K562 (cell line): ENCODE measurements around the gene TRMT44. TPM values are rescaled to one million over a fixed set of nuclear protein-coding genes. Genes with fewer than 3 reads are reported as not detected.

ENCODE experiments used
- ATAC-seq: fragments of 200-7000 bp; cut with Tn5 transposase; 3 replicates; pipeline ENCODE4 v1.9.1; 2020; ENCODE audit warnings: moderate library complexity
- BruUV-seq: library from RNA; stranded (reverse); fragments of 400-500 nt; replicated peaks from 2 replicates; lab custom pipeline; 2021; lab: Mats Ljungman, UMichigan
- CTCF ChIA-PET: fragments of 300-600 bp; formaldehyde crosslinking; extraction: SDS; loops from one replicate; lab custom pipeline; 2021; ENCODE audit warnings: low intra/inter-chr PET ratio; lab: Yijun Ruan, JAX
- POLR2A ChIA-PET: fragments of 300-600, 350-650 bp; sonication (Branson Sonifier 250); formaldehyde crosslinking; extraction: SDS; loops from one replicate; lab custom pipeline; 2021; ENCODE audit warnings: antibody characterized with exemption, inconsistent platforms; lab: Yijun Ruan, JAX
- DNase-seq, 4 experiments: peaks; one replicate each; pipeline versions ENCODE4 v3.0.0 to v3.0.0-alpha.2; 2011 to 2018; ENCODE audit warnings: low spot score in 3 of 4, mixed read lengths in 3 of 4; ENCODE audit errors: extremely low read depth in 1 of 4
- FAIRE-seq: peaks from 2 replicates; lab custom pipeline; 2011; peaks lifted over from hg19 to GRCh38; lab: Jason Lieb, UNC
- H2AFZ ChIP-seq: 2 replicates; pipeline ENCODE4 v1.6.0; 2011; ENCODE audit warnings: low read depth, low read length, control low read depth, inconsistent platforms
- H3K27ac ChIP-seq: fragments of 200-600 bp; 3 replicates; pipeline ENCODE4 v1.8.0; 2011; ENCODE audit warnings: low read depth, mild to moderate bottlenecking, control low read depth, inconsistent platforms, low read length, moderate library complexity, mixed read lengths; ENCODE audit errors: extremely low read depth
- H3K27me3 ChIP-seq, 2 experiments: fragments of 300-600 bp in 1 of 2; 2 replicates in 1 of 2; 3 replicates in 1 of 2; pipeline versions ENCODE4 v1.6.0 to v1.8.0; 2011; ENCODE audit warnings: inconsistent platforms in 2 of 2, low read length in 2 of 2, mild to moderate bottlenecking in 1 of 2, mixed read lengths in 1 of 2, moderate library complexity in 1 of 2; ENCODE audit not compliant: control insufficient read depth in 2 of 2, insufficient read depth in 2 of 2
- H3K36me3 ChIP-seq: fragments of 300-600 bp; 3 replicates; pipeline ENCODE4 v1.8.0; 2011; ENCODE audit warnings: mild to moderate bottlenecking, low read length, inconsistent platforms; ENCODE audit not compliant: control insufficient read depth, insufficient read depth
- H3K4me1 ChIP-seq, 2 experiments: fragments of 200-600 bp in 1 of 2; replicated peaks in 1 of 2; 2 replicates in 1 of 2; 3 replicates in 1 of 2; pipeline versions ENCODE4 v1.5.1 to v1.8.0; 2011; ENCODE audit warnings: inconsistent platforms in 2 of 2, low read length in 2 of 2, mild to moderate bottlenecking in 1 of 2, mixed read lengths in 1 of 2, moderate library complexity in 1 of 2; ENCODE audit not compliant: control insufficient read depth in 2 of 2, insufficient read depth in 2 of 2
- H3K4me2 ChIP-seq: 2 replicates; pipeline ENCODE4 v1.6.1; 2011; ENCODE audit warnings: low read length, control low read depth, inconsistent platforms, mixed read lengths; ENCODE audit not compliant: insufficient read depth
- H3K4me3 ChIP-seq: fragments of 200-600 bp; sonication (generic), shearing (Covaris generic); 2 replicates; pipeline ENCODE4 v1.5.1; 2016; ENCODE audit warnings: control low read depth, inconsistent platforms
- H3K79me2 ChIP-seq: fragments of 200-600 bp; 3 replicates; pipeline ENCODE4 v1.8.0; 2011; ENCODE audit warnings: low read length, inconsistent platforms; ENCODE audit not compliant: control insufficient read depth, insufficient read depth
- H3K9ac ChIP-seq, 2 experiments: 2 replicates each; pipeline versions ENCODE4 v1.6.0 to v1.6.1; 2011; ENCODE audit warnings: low read depth in 2 of 2, low read length in 2 of 2, control low read depth in 1 of 2, inconsistent platforms in 1 of 2, mild to moderate bottlenecking in 1 of 2, mixed read lengths in 1 of 2; ENCODE audit not compliant: insufficient read depth in 1 of 2
- H3K9me1 ChIP-seq: one replicate; pipeline ENCODE4 v1.6.0; 2011; ENCODE audit warnings: inconsistent platforms, mild to moderate bottlenecking, low read length, moderate library complexity; ENCODE audit not compliant: control insufficient read depth, insufficient read depth
- H3K9me3 ChIP-seq: replicated peaks from 2 replicates; pipeline ENCODE4 v1.5.1; 2011; ENCODE audit warnings: low read depth, low read length, inconsistent platforms; ENCODE audit not compliant: control insufficient read depth, insufficient read depth
- H4K20me1 ChIP-seq: replicated peaks from 2 replicates; pipeline ENCODE4 v1.6.1; 2011; ENCODE audit warnings: low read length, inconsistent platforms, mixed read lengths; ENCODE audit not compliant: control insufficient read depth, insufficient read depth
- ATF7 ChIP-seq: fragments of 450-650 bp; IDR thresholded peaks from 2 replicates; pipeline ENCODE4 v1.7.1; 2014; ENCODE audit warnings: mild to moderate bottlenecking, moderate library complexity
- DPF2 ChIP-seq: fragments of 450-650 bp; IDR thresholded peaks from 2 replicates; pipeline ENCODE4 v1.6.1; 2016
- RAD21 ChIP-seq, 2 experiments: fragments of 250-450 bp in 1 of 2; fragments of 450-650 bp in 1 of 2; sonication (Bioruptor Pico) in 1 of 2; formaldehyde crosslinking in 1 of 2; IDR thresholded peaks in 1 of 2; conservative IDR thresholded peaks in 1 of 2; 2 replicates each; pipeline versions ENCODE4 v1.4.0 to v1.8.0; 2020 to 2022; ENCODE audit warnings: mild to moderate bottlenecking in 2 of 2, moderate library complexity in 1 of 2
- RFX5 ChIP-seq: IDR thresholded peaks from 2 replicates; pipeline ENCODE4 v1.6.1; 2011; ENCODE audit warnings: low read depth, mild to moderate bottlenecking, improper control_type of control experiment, low read length
- ZNF395 ChIP-seq: fragments of 200-800 bp; sonication (Bioruptor generic); IDR thresholded peaks from 2 replicates; pipeline ENCODE4 v1.6.1; 2017; ENCODE audit warnings: missing genetic modification characterization, missing compliant biosample characterization
- WGBS: fragments of 100-300 bp; shearing (Covaris generic); methylation state at CpG from one replicate; pipeline ENCODE4 v1.1.6; 2016; ENCODE audit warnings: low coverage, mixed read lengths; ENCODE audit not compliant: insufficient coverage; ENCODE audit errors: missing lambda C conversion rate; 5-methylcytosine and 5-hydroxymethylcytosine counted together
- in situ Hi-C: fragments of 300-500 bp; cut with MboI; formaldehyde crosslinking; loops from 4 replicates; pipeline ENCODE4 v1.15.0; 2018; ENCODE audit warnings: inconsistent platforms, mixed read lengths
- intact Hi-C: fragments of 100-400 bp; cut with micrococcal nuclease; formaldehyde crosslinking; loops from 2 replicates; pipeline ENCODE4 v1.14.2; 2022
- polyA plus RNA-seq, 8 experiments: library from polyadenylated mRNA; depleted of rRNA in 4 of 8; stranded (reverse) in 5 of 8; unstranded in 3 of 8; fragments of >200 nt; fragmentation: Nextera tagmentation in 2 of 8; fragmentation: Illumina TruSeq in 1 of 8; extraction: Ambion mirVana in 2 of 8; extraction: Trizol in 1 of 8; gene quantifications; 2 replicates each; pipeline versions ENCODE4 v1.2.1 to v1.2.3, GENCODE V29; 2011 to 2014; ENCODE audit warnings: inconsistent platforms in 1 of 8, missing spikeins in 1 of 8
- total RNA-seq, 7 experiments: library from RNA; depleted of rRNA in 6 of 7; stranded (reverse); fragments of >200 nt in 6 of 7; fragmentation: Illumina TruSeq in 2 of 7; extraction: Trizol in 2 of 7; gene quantifications; 2 replicates each; pipeline versions ENCODE4 v1.2.1 to v1.2.3, GENCODE V29; 2011 to 2021; ENCODE audit warnings: low replicate concordance in 1 of 7

Gene TRMT44
- total and polyA plus RNA-seq, 9 of the 15 experiments (the other 6 are each of a cell fraction or from before 2014, with no cell fraction given) = 1.2 to 18.6 (median 10.0) TPM

- CTCF ChIA-PET = no interaction called here
- FAIRE-seq (no peak), ATAC-seq (no peak), DNase-seq (no peak)
- BruUV-seq = no TSS peak
- POLR2A ChIA-PET = no interaction called here
- H3K4me3 ChIP-seq = no peak overlapping the region
- H3K4me2 ChIP-seq = no peak overlapping the region
- H2AFZ ChIP-seq = no peak overlapping the region
- H3K79me2 ChIP-seq = no peaks in the 10 kb centered on the region
- WGBS = 54% methylated on average over 19 of the region's 19 CpGs
- no peaks in the 10 kb centered on the region for H3K27me3 ChIP-seq
- H3K9me1 ChIP-seq = no peaks in the 10 kb centered on the region
- no peaks in the 10 kb centered on the region for H3K4me1 ChIP-seq
- no peaks in the 10 kb centered on the region for H3K9me3 ChIP-seq
- H3K27ac ChIP-seq = no peak overlapping the region
- H4K20me1 ChIP-seq = 0 out of 2 replicates have a peak, but pooled peaks cover 3% of the 10 kb centered on the region
- intact Hi-C loops (no loop called here), in situ Hi-C loops (no loop called here)
- TF ChIP-seq ATF7 (no peak), RFX5 (no peak), DPF2 (no peak), RAD21 (CRISPR knock-in tag; conservative IDR thresholded peaks at IDR 0.05 in 1 of 2, IDR thresholded peaks at IDR 0.05 in 1 of 2) (no peak), ZNF395 (no peak)
- no peaks in the 10 kb centered on the region for H3K36me3 ChIP-seq
- no peak overlapping the region for H3K9ac ChIP-seq
Measured at GRCh38 chr4:8394061-8394519, 46.5 kb upstream of the TRMT44 start.
